SK-N-SH treated with all-trans-retinoic acid at 6 μM for 48 hours (cell line): ENCODE data around the gene CNTN2.

Experiments
- ARNTL ChIP-seq: fragments of 450-650 bp; formaldehyde crosslinking; IDR thresholded peaks from 2 replicates; pipeline ENCODE4 v1.5.0; 2020; ENCODE audit warnings: low read depth, mild to moderate bottlenecking, moderate library complexity, borderline replicate concordance
- BACH2 ChIP-seq: fragments of 250-450 bp; sonication (Bioruptor Pico); IDR thresholded peaks from 2 replicates; pipeline ENCODE4 v1.9.0; 2021; ENCODE audit warnings: mild to moderate bottlenecking, borderline replicate concordance
- CREB5 ChIP-seq: fragments of 250-450 bp; sonication (Bioruptor Pico); IDR thresholded peaks from 2 replicates; pipeline ENCODE4 v1.5.1; 2020; ENCODE audit warnings: low read depth, mild to moderate bottlenecking, moderate library complexity
- CSDC2 ChIP-seq: fragments of 250-450 bp; sonication (Bioruptor Pico); IDR thresholded peaks from 2 replicates; pipeline ENCODE4 v1.5.0; 2020; ENCODE audit warnings: mild to moderate bottlenecking, moderate library complexity
- CSRNP3 ChIP-seq: fragments of 250-450 bp; sonication (Bioruptor Pico); IDR thresholded peaks from 2 replicates; pipeline ENCODE4 v1.5.1; 2021; ENCODE audit warnings: mild to moderate bottlenecking, moderate library complexity
- ESRRG ChIP-seq: fragments of 250-450 bp; sonication (Bioruptor Pico); IDR thresholded peaks from 2 replicates; pipeline ENCODE4 v1.6.1; 2021; ENCODE audit warnings: mild to moderate bottlenecking
- OSR1 ChIP-seq: fragments of 250-450 bp; sonication (Bioruptor Pico); IDR thresholded peaks from 2 replicates; pipeline ENCODE4 v1.8.0; 2022; ENCODE audit warnings: moderate library complexity, mild to moderate bottlenecking, inconsistent platforms
- RARB ChIP-seq: fragments of 250-450 bp; sonication (Bioruptor Pico); IDR thresholded peaks from 2 replicates; pipeline ENCODE4 v1.8.0; 2021; ENCODE audit warnings: mild to moderate bottlenecking, moderate library complexity
- TCF4 ChIP-seq: fragments of 250-450 bp; sonication (Bioruptor Pico); IDR thresholded peaks from 2 replicates; pipeline ENCODE4 v1.8.0; 2021; ENCODE audit warnings: mild to moderate bottlenecking, moderate library complexity, borderline replicate concordance
- TSHZ2 ChIP-seq: fragments of 250-450 bp; sonication (Bioruptor Pico); IDR thresholded peaks from 2 replicates; pipeline ENCODE4 v1.5.0; 2020; ENCODE audit warnings: mild to moderate bottlenecking, moderate library complexity
- ZFP3 ChIP-seq: fragments of 250-450 bp; sonication (Bioruptor Pico); IDR thresholded peaks from 2 replicates; pipeline ENCODE4 v1.5.0; 2020; ENCODE audit warnings: mild to moderate bottlenecking, moderate library complexity
- ZNF70 ChIP-seq: fragments of 450-650 bp; formaldehyde crosslinking; IDR thresholded peaks from 2 replicates; pipeline ENCODE4 v1.5.0; 2020; ENCODE audit warnings: mild to moderate bottlenecking, moderate library complexity
- TF ChIP-seq, protein P1 (sequence below): fragments of 250-450 bp; sonication (Bioruptor Pico); IDR thresholded peaks from 2 replicates; pipeline ENCODE4 v1.8.0; 2021; ENCODE audit warnings: low read depth, mild to moderate bottlenecking, moderate library complexity, borderline replicate concordance

DNA sequence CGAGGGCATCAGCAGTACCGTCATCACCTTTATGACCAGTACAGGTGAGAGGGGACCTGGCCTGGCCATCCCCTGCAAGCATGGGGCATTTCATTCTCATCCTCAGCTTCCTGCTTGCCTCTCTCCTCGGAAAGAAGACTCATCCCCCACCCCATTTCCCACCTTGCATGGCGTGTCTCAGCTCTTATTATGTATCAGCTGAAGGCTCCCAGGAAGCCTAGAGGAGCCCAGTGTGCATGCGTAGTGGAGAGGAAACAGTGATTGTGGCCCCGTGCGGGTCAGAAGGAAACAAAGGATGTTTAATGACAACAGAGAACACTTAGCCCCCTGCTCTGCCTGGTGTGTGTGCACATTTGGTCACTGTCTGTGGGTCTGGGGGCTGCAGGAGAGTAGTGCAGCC lies 40.3 kb upstream of the CNTN2 start:
- no peak for TF ChIP-seq ZFP3 (CRISPR knock-in tag)
- no peak for TF ChIP-seq ZNF70
- no peak for TF ChIP-seq TSHZ2 (CRISPR knock-in tag)
- no peak for TF ChIP-seq OSR1 (CRISPR knock-in tag)
- TF ChIP-seq, protein P1, sequence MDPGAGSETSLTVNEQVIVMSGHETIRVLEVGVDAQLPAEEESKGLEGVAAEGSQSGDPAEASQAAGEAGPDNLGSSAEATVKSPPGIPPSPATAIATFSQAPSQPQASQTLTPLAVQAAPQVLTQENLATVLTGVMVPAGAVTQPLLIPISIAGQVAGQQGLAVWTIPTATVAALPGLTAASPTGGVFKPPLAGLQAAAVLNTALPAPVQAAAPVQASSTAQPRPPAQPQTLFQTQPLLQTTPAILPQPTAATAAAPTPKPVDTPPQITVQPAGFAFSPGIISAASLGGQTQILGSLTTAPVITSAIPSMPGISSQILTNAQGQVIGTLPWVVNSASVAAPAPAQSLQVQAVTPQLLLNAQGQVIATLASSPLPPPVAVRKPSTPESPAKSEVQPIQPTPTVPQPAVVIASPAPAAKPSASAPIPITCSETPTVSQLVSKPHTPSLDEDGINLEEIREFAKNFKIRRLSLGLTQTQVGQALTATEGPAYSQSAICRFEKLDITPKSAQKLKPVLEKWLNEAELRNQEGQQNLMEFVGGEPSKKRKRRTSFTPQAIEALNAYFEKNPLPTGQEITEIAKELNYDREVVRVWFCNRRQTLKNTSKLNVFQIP (CRISPR knock-in tag), result no peak
- TF ChIP-seq CREB5 (CRISPR knock-in tag), result no peak
- no peak for TF ChIP-seq BACH2 (CRISPR knock-in tag)
- no peak for TF ChIP-seq CSRNP3 (CRISPR knock-in tag)
- TF ChIP-seq ARNTL, result no peak
- TF ChIP-seq TCF4, result no peak
- TF ChIP-seq ESRRG (CRISPR knock-in tag), result no peak
- TF ChIP-seq RARB (CRISPR knock-in tag), result no peak
- no peak for TF ChIP-seq CSDC2
